Fibroblast of mammary gland (primary cell): ENCODE results near the gene GAL3ST3.
A peak's percentile ranks its signal among the peaks of the same experiment; 100 is the strongest.

Experiments
- DNase-seq: peaks from one replicate; pipeline ENCODE4 v3.0.0-alpha.2; 2010; ENCODE audit warnings: low read depth
- H3K4me3 ChIP-seq: 2 replicates; pipeline ENCODE4 v1.5.1; 2011; ENCODE audit warnings: low read depth, mild to moderate bottlenecking, low read length, moderate library complexity; ENCODE audit not compliant: control insufficient read depth
- CTCF ChIP-seq: conservative IDR thresholded peaks from 2 replicates; pipeline ENCODE4 v1.5.1; 2011; ENCODE audit warnings: low read depth, low read length, inconsistent platforms; ENCODE audit not compliant: control insufficient read depth, insufficient read depth

Gene GAL3ST3

GRCh38 chr11:66062408-66062807 is 13.4 kb upstream of the GAL3ST3 start:
- no peak overlapping the region for H3K4me3 ChIP-seq
- DNase-seq = no peak
- no peak for TF ChIP-seq CTCF

GRCh38 chr11:66061268-66061667 is 12.3 kb upstream of the GAL3ST3 start:
- no peak overlapping the region for H3K4me3 ChIP-seq
- DNase-seq = no peak
- no peak for TF ChIP-seq CTCF

GRCh38 chr11:66059966-66060680 is 11.2 kb upstream of the GAL3ST3 start:
- no peak for DNase-seq
- TF ChIP-seq CTCF = no peak
- no peak overlapping the region for H3K4me3 ChIP-seq

GRCh38 chr11:66056501-66056900 is 7.5 kb upstream of the GAL3ST3 start:
- H3K4me3 ChIP-seq = no peak overlapping the region
- TF ChIP-seq CTCF = no peak
- DNase-seq = no peak

- DNase-seq = no peak
- TF ChIP-seq CTCF = no peak
- H3K4me3 ChIP-seq = no peak overlapping the region
These were observed 6.1 kb upstream of the GAL3ST3 start for GRCh38 chr11:66055021-66055420.

GRCh38 chr11:66052664-66052982 is 3.7 kb upstream of the GAL3ST3 start:
- TF ChIP-seq CTCF = no peak
- H3K4me3 ChIP-seq = peak overlapping the region; percentile 98
- DNase-seq = no peak
